ENCODE measurements around the gene IFRD1. TPM values are rescaled to one million over a fixed set of nuclear protein-coding genes. Genes with fewer than 3 reads are reported as not detected.
"Not testable (repeated sequence)": the region's sequence is repeated elsewhere in the genome, so short reads cannot be mapped to it uniquely, and the experiment has no call there.

The IFRD1 gene
- total and polyA plus RNA-seq, 12 donors, result 17.5 to 94.6 (median 30.3) TPM

DNA sequence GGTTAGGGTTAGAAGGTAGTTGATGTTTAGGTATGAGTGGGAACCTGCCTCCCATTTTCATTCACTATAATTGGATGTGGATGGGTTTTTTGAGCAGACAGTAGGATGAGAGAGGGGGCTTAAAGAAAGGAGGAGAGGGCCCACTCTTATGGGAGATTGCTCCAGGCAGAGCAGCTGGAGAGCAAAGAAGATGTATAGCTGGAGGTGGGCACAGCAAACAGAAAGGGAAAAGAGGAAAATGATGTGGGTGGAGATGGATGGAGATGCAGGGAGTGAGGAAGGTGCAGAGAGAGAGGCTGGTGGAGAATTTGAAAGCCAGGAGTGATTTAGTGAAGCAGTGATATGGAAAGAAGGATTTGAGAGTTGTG lies 60.5 kb downstream of the IFRD1 start:
- DNase-seq, result no peak
- no peak for ATAC-seq
- no peak overlapping the region for H3K4me3 ChIP-seq
- H3K27me3 ChIP-seq, result no peaks in the 10 kb centered on the region
- no peaks in the 10 kb centered on the region for H3K36me3 ChIP-seq
- H3K27ac ChIP-seq, result no peak overlapping the region
- TF ChIP-seq, protein P1, sequence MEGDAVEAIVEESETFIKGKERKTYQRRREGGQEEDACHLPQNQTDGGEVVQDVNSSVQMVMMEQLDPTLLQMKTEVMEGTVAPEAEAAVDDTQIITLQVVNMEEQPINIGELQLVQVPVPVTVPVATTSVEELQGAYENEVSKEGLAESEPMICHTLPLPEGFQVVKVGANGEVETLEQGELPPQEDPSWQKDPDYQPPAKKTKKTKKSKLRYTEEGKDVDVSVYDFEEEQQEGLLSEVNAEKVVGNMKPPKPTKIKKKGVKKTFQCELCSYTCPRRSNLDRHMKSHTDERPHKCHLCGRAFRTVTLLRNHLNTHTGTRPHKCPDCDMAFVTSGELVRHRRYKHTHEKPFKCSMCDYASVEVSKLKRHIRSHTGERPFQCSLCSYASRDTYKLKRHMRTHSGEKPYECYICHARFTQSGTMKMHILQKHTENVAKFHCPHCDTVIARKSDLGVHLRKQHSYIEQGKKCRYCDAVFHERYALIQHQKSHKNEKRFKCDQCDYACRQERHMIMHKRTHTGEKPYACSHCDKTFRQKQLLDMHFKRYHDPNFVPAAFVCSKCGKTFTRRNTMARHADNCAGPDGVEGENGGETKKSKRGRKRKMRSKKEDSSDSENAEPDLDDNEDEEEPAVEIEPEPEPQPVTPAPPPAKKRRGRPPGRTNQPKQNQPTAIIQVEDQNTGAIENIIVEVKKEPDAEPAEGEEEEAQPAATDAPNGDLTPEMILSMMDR (IDR thresholded peaks at IDR 0.05), result no peak
- no peaks in the 10 kb centered on the region for H3K9me3 ChIP-seq
- intact Hi-C loops (cut with DNase I), result no loop called here
- H3K4me1 ChIP-seq, result peaks cover 0 to 14% (median 0%) of the 10 kb centered on the region in 9 donors

DNA sequence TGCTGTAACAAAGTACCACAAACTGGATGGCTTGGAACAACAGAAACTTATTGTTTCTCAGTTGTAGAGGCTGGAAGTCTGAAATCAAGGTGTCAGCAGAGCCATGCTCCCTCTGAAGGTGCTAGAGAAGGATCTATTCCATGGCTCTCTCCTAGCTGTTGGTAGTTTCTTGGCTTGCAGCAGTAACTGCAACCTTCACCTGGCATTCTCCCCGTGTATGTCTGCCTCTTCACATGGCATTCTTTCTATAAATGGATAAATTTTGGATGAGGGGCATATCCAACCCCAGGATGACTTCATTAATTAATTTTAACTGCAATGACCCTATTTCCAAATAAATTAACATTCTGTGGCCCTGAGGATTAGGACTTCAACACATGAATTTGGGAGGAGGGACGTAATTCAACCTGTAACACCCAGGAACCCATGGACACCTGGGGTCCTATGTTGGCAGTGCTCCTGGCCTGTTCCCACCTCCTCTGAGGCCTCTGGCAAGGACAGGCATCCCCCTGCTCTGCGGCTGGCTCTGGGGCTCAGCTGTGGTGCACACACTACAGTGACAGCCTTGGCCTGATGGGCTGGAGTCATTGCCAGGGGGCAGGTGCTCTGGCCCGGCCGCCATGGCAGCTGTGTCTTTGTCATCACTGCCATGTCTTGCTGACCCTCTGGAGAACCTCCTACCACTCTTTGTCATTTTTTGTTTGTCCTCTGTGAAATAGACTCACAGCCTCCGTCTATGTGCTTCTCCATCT lies 61.4 kb downstream of the IFRD1 start:
- no peaks in the 10 kb centered on the region for H3K9me3 ChIP-seq
- TF ChIP-seq, protein P1 (IDR thresholded peaks at IDR 0.05), result no peak
- no peaks in the 10 kb centered on the region for H3K27me3 ChIP-seq
- WGBS, 2 donors, result 89 to 93% methylated on average over 6 of the region's 6 CpGs
- no peaks in the 10 kb centered on the region for H3K36me3 ChIP-seq
- intact Hi-C loops (cut with DNase I), result no loop called here
- H3K4me1 ChIP-seq, result peaks cover 0 to 14% (median 0%) of the 10 kb centered on the region in 9 donors
- ATAC-seq (no peak), DNase-seq (no peak)
- H3K27ac ChIP-seq, result no peak overlapping the region
- no peak overlapping the region for H3K4me3 ChIP-seq

DNA sequence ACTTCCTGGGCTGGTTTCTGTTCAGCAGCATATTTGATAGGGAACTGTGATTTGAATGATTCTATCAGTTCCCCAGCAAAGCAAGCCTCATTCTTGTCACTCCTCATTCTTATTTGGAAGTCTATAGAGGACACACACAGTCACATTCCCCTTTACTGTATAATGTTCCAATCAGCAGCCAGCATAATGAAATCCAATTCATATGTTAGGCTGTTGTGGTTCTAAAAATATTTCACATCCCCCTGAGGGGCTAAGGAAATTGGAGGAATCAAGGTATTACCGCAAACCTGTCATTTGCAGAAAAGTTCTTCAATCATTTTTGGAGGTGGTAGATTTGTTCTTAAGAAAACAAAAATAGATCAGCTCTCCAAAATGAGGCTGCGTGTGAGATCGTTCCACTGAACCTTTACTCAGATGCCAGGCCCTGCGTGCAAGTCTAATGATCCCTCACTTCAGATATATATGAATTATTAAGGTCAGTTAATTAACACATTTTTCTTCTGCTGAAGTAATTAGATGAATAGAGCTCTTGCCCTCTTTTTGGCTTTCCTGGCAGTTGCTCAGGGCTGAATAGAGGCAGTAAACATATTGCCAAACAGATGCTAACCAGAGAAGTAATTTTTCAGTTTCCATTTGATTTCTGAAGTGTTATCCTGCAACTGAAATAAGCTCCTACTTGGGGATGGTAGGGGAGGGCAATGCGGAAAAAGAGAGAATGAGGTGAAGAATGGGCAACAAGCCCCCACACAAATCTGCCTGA lies 62.4 kb downstream of the IFRD1 start:
- Histone ChIP-seq H3K27ac (no peak overlapping the region), H3K27me3 (peaks cover 0 to 5% (median 0%) of the 10 kb centered on the region in 7 donors), H3K36me3 (no peaks in the 10 kb centered on the region), H3K9me3 (no peaks in the 10 kb centered on the region), H3K4me3 (no peak overlapping the region), H3K4me1 (peaks cover 0 to 14% (median 0%) of the 10 kb centered on the region in 9 donors)
- intact Hi-C loops (cut with DNase I), result no loop called here
- ATAC-seq, result no peak
- TF ChIP-seq, protein P1 (IDR thresholded peaks at IDR 0.05), result no peak
- DNase-seq, result no peak
- WGBS, 2 donors, result 81 to 86% methylated on average over 5 of the region's 5 CpGs

DNA sequence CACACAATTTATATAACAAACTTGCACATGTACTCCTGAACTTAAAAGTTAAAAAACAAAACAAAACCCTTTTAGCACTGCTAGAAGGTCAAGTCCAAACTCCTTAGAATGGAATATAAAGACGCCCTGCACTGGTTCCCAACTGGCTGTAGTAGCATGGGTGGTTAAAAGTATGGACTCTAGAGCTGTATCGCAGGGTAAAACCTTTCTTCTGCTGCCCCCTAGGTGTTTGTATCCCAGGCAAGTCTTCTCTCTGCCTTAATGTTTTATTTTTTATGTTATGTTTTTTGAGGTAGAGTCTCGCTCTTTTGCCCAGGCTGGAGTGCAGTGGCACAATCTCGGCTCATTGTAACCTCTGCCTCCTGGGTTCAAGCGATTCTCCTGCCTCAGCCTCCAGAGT lies 65.7 kb downstream of the IFRD1 start:
- intact Hi-C loops (cut with DNase I), result no loop called here
- 93 to 96% methylated on average over 5 of the region's 5 CpGs for WGBS, 2 donors

DNA sequence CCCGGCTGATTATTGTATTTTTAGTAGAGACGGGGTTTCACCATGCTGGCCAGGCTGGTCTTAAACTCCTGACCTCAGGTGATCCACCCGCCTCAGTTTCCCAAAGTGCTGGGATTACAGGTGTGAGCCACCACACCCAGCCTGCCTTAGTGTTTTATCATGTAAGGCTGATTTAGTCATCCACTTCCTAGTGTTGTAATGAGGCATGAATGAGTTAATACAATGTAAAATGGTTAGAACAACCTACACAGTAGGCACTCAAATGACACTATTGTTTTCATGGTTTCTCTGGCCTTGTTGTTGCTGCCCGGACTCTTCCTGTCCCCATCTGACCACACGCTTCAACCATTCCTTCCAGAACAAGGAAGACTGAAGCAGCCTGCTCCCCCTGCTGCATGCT lies 66.2 kb downstream of the IFRD1 start:
- H3K36me3 ChIP-seq; H3K9me3 ChIP-seq; intact Hi-C loops (cut with DNase I); DNase-seq; ATAC-seq; H3K27me3 ChIP-seq; H3K27ac ChIP-seq; H3K4me3 ChIP-seq; H3K4me1 ChIP-seq: not testable (repeated sequence)
- WGBS, 2 donors, result 79 to 88% methylated on average over 5 of the region's 5 CpGs

More for the DNA sequence above, 65.7 kb downstream of the IFRD1 start:
- Histone ChIP-seq H3K36me3 (no peaks in the 10 kb centered on the region), H3K27ac (no peak overlapping the region), H3K9me3 (no peaks in the 10 kb centered on the region), H3K4me3 (no peak overlapping the region), H3K4me1 (no peaks in the 10 kb centered on the region), H3K27me3 (peaks cover 0 to 10% (median 0%) of the 10 kb centered on the region in 7 donors)
- ATAC-seq (no peak), DNase-seq (no peak)
- TF ChIP-seq, protein P1 (IDR thresholded peaks at IDR 0.05), result no peak
